H1 (cell line): Measurements from ENCODE around the gene CDK5R2. TPM values are rescaled to one million over a fixed set of nuclear protein-coding genes. Genes with fewer than 3 reads are reported as not detected.

Source experiments
- CTCF ChIA-PET: fragments of 300-600 bp; sonication (Branson Sonifier 250); formaldehyde crosslinking; loops from one replicate; lab custom pipeline; 2021; ENCODE audit not compliant: partially characterized antibody; lab: Charles Lee
- POLR2A ChIA-PET: fragments of 300-600 bp; sonication (Branson Sonifier 250); formaldehyde crosslinking; loops from one replicate; lab custom pipeline; 2021; ENCODE audit warnings: inconsistent platforms; ENCODE audit not compliant: partially characterized antibody; lab: Charles Lee
- DNase-seq, 2 experiments: peaks; one replicate each; pipeline versions ENCODE4 v3.0.0 to v3.0.0-alpha.2; 2010 to 2022; ENCODE audit warnings: low spot score in 2 of 2, low read depth in 1 of 2, mixed read lengths in 1 of 2
- FAIRE-seq: peaks from 2 replicates; lab custom pipeline; 2011; peaks lifted over from hg19 to GRCh38; lab: Jason Lieb, UNC
- H2AFZ ChIP-seq: 2 replicates; pipeline ENCODE4 v1.8.1; 2012; ENCODE audit warnings: low read length, inconsistent platforms
- H2AK5ac ChIP-seq: 2 replicates; pipeline ENCODE4 v1.6.1; 2013; ENCODE audit warnings: low read depth, low read length
- H2BK120ac ChIP-seq: replicated peaks from 2 replicates; pipeline ENCODE3; 2013; ENCODE audit warnings: low read depth, low read length, inconsistent platforms
- H2BK12ac ChIP-seq: 2 replicates; pipeline ENCODE4 v1.6.1; 2013; ENCODE audit warnings: low read depth, low read length
- H2BK15ac ChIP-seq: 2 replicates; pipeline ENCODE4 v1.6.1; 2013; ENCODE audit warnings: low read length
- H2BK20ac ChIP-seq: 2 replicates; pipeline ENCODE4 v1.6.1; 2013; ENCODE audit warnings: low read length
- H2BK5ac ChIP-seq: 2 replicates; pipeline ENCODE4 v1.6.1; 2013; ENCODE audit warnings: low read depth, low read length
- H3K14ac ChIP-seq: 2 replicates; pipeline ENCODE4 v1.6.1; 2013; ENCODE audit warnings: inconsistent platforms; ENCODE audit not compliant: insufficient read length
- H3K18ac ChIP-seq: 2 replicates; pipeline ENCODE4 v1.6.1; 2013; ENCODE audit warnings: low read length; ENCODE audit errors: extremely low read depth
- H3K23ac ChIP-seq: 2 replicates; pipeline ENCODE4 v1.6.1; 2013; ENCODE audit warnings: inconsistent platforms; ENCODE audit not compliant: insufficient read length
- H3K23me2 ChIP-seq: 2 replicates; pipeline ENCODE4 v1.6.1; 2013; ENCODE audit warnings: low read depth, low read length
- H3K27ac ChIP-seq: 2 replicates; pipeline ENCODE4 v1.6.1; 2011; ENCODE audit warnings: low read depth, low read length, inconsistent platforms
- H3K27me3 ChIP-seq, 4 experiments: replicated peaks in 1 of 4; 1 replicate in 1 of 4; 2 replicates in 3 of 4; pipeline versions ENCODE4 v1.6.1 to v1.8.1; 2011 to 2013; ENCODE audit warnings: low read length in 3 of 4, mild to moderate bottlenecking in 3 of 4, inconsistent platforms in 2 of 4, mixed read lengths in 2 of 4, moderate library complexity in 1 of 4; ENCODE audit not compliant: control insufficient read depth in 3 of 4, insufficient read depth in 3 of 4; ENCODE audit errors: extremely low read depth in 1 of 4
- H3K36me3 ChIP-seq, 4 experiments: 2 replicates each; pipeline versions ENCODE4 v1.6.1 to v1.8.1; 2011 to 2013; ENCODE audit warnings: mild to moderate bottlenecking in 4 of 4, low read length in 3 of 4, moderate library complexity in 2 of 4, control low read depth in 1 of 4, inconsistent platforms in 1 of 4; ENCODE audit not compliant: insufficient read depth in 4 of 4, control insufficient read depth in 2 of 4
- H3K4ac ChIP-seq: replicated peaks from 2 replicates; pipeline ENCODE3; 2013; ENCODE audit warnings: low read length, low read depth, mixed read lengths, inconsistent platforms; ENCODE audit not compliant: insufficient read length
- H3K4me1 ChIP-seq, 4 experiments: replicated peaks in 1 of 4; 1 replicate in 1 of 4; 2 replicates in 3 of 4; pipeline versions ENCODE4 v1.6.1 to v1.8.1; 2011 to 2013; ENCODE audit warnings: low read length in 3 of 4, inconsistent platforms in 2 of 4, mixed read lengths in 1 of 4; ENCODE audit not compliant: insufficient read depth in 4 of 4, control insufficient read depth in 3 of 4
- H3K4me2 ChIP-seq, 2 experiments: 2 replicates each; pipeline versions ENCODE4 v1.6.1 to v1.8.1; 2011 to 2013; ENCODE audit warnings: low read depth in 2 of 2, low read length in 2 of 2, control low read depth in 1 of 2, inconsistent platforms in 1 of 2, mild to moderate bottlenecking in 1 of 2; ENCODE audit not compliant: insufficient read depth in 1 of 2
- H3K4me3 ChIP-seq, 4 experiments: fragments of 200-600, 300-600 bp in 1 of 4; sonication (generic), shearing (Covaris generic), sonication (Bioruptor Twin) in 1 of 4; 2 replicates each; pipeline versions ENCODE4 v1.5.1 to v1.8.1; 2011 to 2016; ENCODE audit warnings: low read length in 4 of 4, low read depth in 3 of 4, control low read depth in 2 of 4, inconsistent platforms in 2 of 4, mild to moderate bottlenecking in 2 of 4, mixed read lengths in 1 of 4, moderate library complexity in 1 of 4; ENCODE audit not compliant: insufficient read depth in 2 of 4; ENCODE audit errors: extremely low read depth in 1 of 4
- H3K56ac ChIP-seq: replicated peaks from 2 replicates; pipeline ENCODE3; 2013; ENCODE audit warnings: low read depth, mild to moderate bottlenecking, mixed read lengths, low read length, inconsistent platforms; ENCODE audit not compliant: insufficient read length
- H3K79me1 ChIP-seq: 2 replicates; pipeline ENCODE4 v1.6.1; 2013; ENCODE audit warnings: low read depth, low read length, control low read depth
- H3K79me2 ChIP-seq, 2 experiments: 2 replicates each; pipeline versions ENCODE4 v1.6.1 to v1.8.1; 2012 to 2013; ENCODE audit warnings: low read length in 2 of 2, mild to moderate bottlenecking in 2 of 2, inconsistent platforms in 1 of 2; ENCODE audit not compliant: insufficient read depth in 2 of 2, control insufficient read depth in 1 of 2
- H3K9ac ChIP-seq, 4 experiments: replicated peaks in 1 of 4; 1 replicate in 1 of 4; 2 replicates in 3 of 4; pipeline versions ENCODE4 v1.6.1 to v1.8.1; 2011 to 2013; ENCODE audit warnings: low read depth in 3 of 4, low read length in 3 of 4, control low read depth in 2 of 4, mild to moderate bottlenecking in 2 of 4, moderate library complexity in 2 of 4, inconsistent platforms in 1 of 4; ENCODE audit errors: extremely low read depth in 1 of 4
- H3K9me3 ChIP-seq, 2 experiments: 2 replicates each; pipeline versions ENCODE4 v1.6.1 to v1.8.1; 2012 to 2013; ENCODE audit warnings: mild to moderate bottlenecking in 2 of 2, moderate library complexity in 2 of 2, control low read depth in 1 of 2, inconsistent platforms in 1 of 2, low read depth in 1 of 2, low read length in 1 of 2, mixed read lengths in 1 of 2; ENCODE audit not compliant: insufficient read depth in 2 of 2
- H4K20me1 ChIP-seq, 2 experiments: replicated peaks in 1 of 2; 2 replicates each; pipeline versions ENCODE3 to v1.8.1; 2011 to 2013; ENCODE audit warnings: inconsistent platforms in 2 of 2, low read length in 2 of 2, mild to moderate bottlenecking in 1 of 2; ENCODE audit not compliant: insufficient read depth in 2 of 2, control insufficient read depth in 1 of 2
- H4K5ac ChIP-seq: 2 replicates; pipeline ENCODE4 v1.6.1; 2013; ENCODE audit warnings: low read length, low read depth, mixed read lengths, inconsistent platforms; ENCODE audit not compliant: insufficient read length
- H4K8ac ChIP-seq: 2 replicates; pipeline ENCODE4 v1.8.0; 2013; ENCODE audit warnings: mild to moderate bottlenecking, moderate library complexity, low read length, inconsistent platforms; ENCODE audit not compliant: insufficient read depth; ENCODE audit errors: extremely low read depth
- H4K91ac ChIP-seq: replicated peaks from 2 replicates; pipeline ENCODE3; 2013; ENCODE audit warnings: low read length, mixed read lengths, inconsistent platforms; ENCODE audit not compliant: insufficient read length
- RNF2 ChIP-seq: fragments of 200-900, 300-1000 bp; sonication (generic); IDR thresholded peaks from 2 replicates; pipeline ENCODE4 v1.7.1; 2016; ENCODE audit warnings: borderline replicate concordance, low read depth, mild to moderate bottlenecking, antibody characterized with exemption, low read length; ENCODE audit not compliant: poor library complexity, severe bottlenecking; ENCODE audit errors: missing control alignments
- SAP30 ChIP-seq: fragments of 300-600 bp; sonication (generic); IDR thresholded peaks from 2 replicates; pipeline ENCODE4 v1.7.1; 2012; ENCODE audit warnings: low read length, moderate library complexity, mild to moderate bottlenecking, inconsistent platforms; ENCODE audit not compliant: insufficient read depth, insufficient replicate concordance
- WGBS, 2 experiments: shearing (Covaris generic) in 1 of 2; methylation state at CpG; one replicate each; pipeline versions ENCODE4 v1.1.6 to v1.1.7; 2013 to 2015; ENCODE audit warnings: low lambda C conversion rate in 2 of 2, mixed read lengths in 2 of 2, inconsistent platforms in 1 of 2, low coverage in 1 of 2, missing lambda C conversion rate in 1 of 2; ENCODE audit not compliant: insufficient replicate concordance in 2 of 2, insufficient coverage in 1 of 2, insufficient read length in 1 of 2; ENCODE audit errors: extremely low coverage in 1 of 2, missing lambda C conversion rate in 1 of 2; 5-methylcytosine and 5-hydroxymethylcytosine counted together
- polyA plus RNA-seq, 7 experiments: library from polyadenylated mRNA; depleted of rRNA in 3 of 7; stranded (reverse) in 5 of 7; unstranded in 2 of 7; fragments of >200 nt in 5 of 7; fragments of 200-250 nt in 2 of 7; gene quantifications; 1 replicate in 5 of 7; 2 replicates in 1 of 7; 4 replicates in 1 of 7; pipeline versions ENCODE4 v1.2.1 to v1.2.3, GENCODE V29; 2011 to 2013; ENCODE audit warnings: missing spikeins in 2 of 7, mixed read lengths in 2 of 7
- total RNA-seq: library from RNA; stranded (reverse); fragmentation: NEBNext Ultra II Directional; extraction: Animal tissue kit (Norgen Biotek cat#: 25700); gene quantifications from 2 replicates; pipeline ENCODE4 v1.2.1, GENCODE V29; 2021

Gene CDK5R2
- total and polyA plus RNA-seq, 2 of the 8 experiments (the other 6 are each of a cell fraction or from before 2014, with no cell fraction given), result 0.14 TPM; not detected in 1

DNA sequence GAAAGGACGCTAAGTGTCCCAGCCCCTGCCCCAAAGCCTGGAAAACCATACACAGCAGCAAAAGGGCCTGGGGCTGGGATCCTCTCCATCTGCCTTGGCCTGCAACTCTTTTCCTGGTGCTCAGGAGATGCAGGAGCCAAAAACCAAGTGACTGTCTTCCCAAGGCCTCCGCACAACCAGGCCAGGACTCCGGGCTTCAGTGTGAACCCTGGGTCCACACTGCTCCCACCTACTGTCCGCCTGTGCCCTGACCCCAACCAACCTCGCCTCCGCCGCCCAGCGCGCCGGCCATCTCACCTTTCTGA is 24.4 kb downstream of the CDK5R2 start:
- Histone ChIP-seq H3K4me3 (peak overlapping the region in 1 of 4 experiments; percentile 52; a peak in 2 of 8 replicates), H3K79me2 (no peaks in the 10 kb centered on the region), H2AFZ (no peak overlapping the region), H3K23ac (no peak overlapping the region), H3K4me1 (peaks cover 0 to 25% (median 19%) of the 10 kb centered on the region in 4 experiments; a peak in 6 of 7 replicates), H4K20me1 (peaks cover 13 to 33% of the 10 kb centered on the region in 2 experiments), H2BK5ac (no peak overlapping the region), H3K36me3 (peaks cover 0 to 7% (median 0%) of the 10 kb centered on the region in 4 experiments; a peak in 1 of 8 replicates), H3K18ac (no peak overlapping the region; the same call in 1 of the 2 replicates), H3K79me1 (no peaks in the 10 kb centered on the region), H2BK15ac (no peak overlapping the region), H4K8ac (no peak overlapping the region), H3K9ac (no peak overlapping the region), H4K5ac (no peak overlapping the region), H3K4me2 (peak overlapping the region; percentile 46 to 67; a peak in 3 of 4 replicates), H4K91ac (no peak overlapping the region), H2AK5ac (no peak overlapping the region), H3K9me3 (no peaks in the 10 kb centered on the region), H3K23me2 (peaks cover 6% of the 10 kb centered on the region; the same call in 1 of the 2 replicates), H2BK20ac (no peak overlapping the region), H3K14ac (no peak overlapping the region), H2BK12ac (peak overlapping the region; percentile 60), H3K27me3 (peaks cover 87 to 97% (median 95%) of the 10 kb centered on the region in 4 experiments), H2BK120ac (no peak overlapping the region), H3K27ac (no peak overlapping the region), H3K56ac (no peak overlapping the region), H3K4ac (no peak overlapping the region)
- CTCF ChIA-PET, result interaction anchor here (1.1 to 13.0 kb wide), 9 partner anchors 12 to 129 kb away, joined by 3 to 284 read pairs (median 4); partner anchors contain the start of genes CDK5R2 and CRYBA2
- DNase-seq (no peak), FAIRE-seq (no peak)
- TF ChIP-seq SAP30 (no peak), RNF2 (peak; percentile 81)
- POLR2A ChIA-PET, result interaction anchor here (0.6 to 1.0 kb wide), 3 partner anchors 9 to 614 kb away, joined by 3 to 4 read pairs (median 3); no protein-coding TSS in a partner anchor
- WGBS, 2 experiments, result 5% methylated on average over 10 of the region's 10 CpGs; no CpG with 5 or more reads in 1 of the 2 experiments
